Measurements from ENCODE around the gene PLA2G4B. TPM values are rescaled to one million over a fixed set of nuclear protein-coding genes. Genes with fewer than 3 reads are reported as not detected.

The PLA2G4B gene
- total and polyA plus RNA-seq, 9 of the 15 experiments (the other 6 are each of a cell fraction or from before 2014, with no cell fraction given): 0.07 to 6.1 (median 2.8) TPM

DNA sequence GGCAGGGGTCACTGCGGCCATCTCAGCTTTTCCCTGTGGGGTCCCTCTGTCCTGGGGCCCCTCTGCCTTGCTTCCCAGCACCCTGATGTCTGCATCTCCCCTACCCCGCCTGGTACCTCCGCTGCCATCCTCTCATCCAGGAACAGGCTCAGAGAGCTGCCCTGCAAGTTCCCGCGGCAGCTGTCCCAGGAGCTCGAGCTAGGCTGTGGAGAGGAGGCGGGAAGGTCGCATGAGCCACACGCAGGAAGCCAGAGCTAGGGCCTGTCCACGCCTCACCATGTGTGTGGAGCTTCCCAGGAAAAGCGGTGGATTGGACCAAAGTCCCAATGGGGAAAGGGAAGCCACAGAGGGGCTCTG lies 12.5 kb downstream of the PLA2G4B start:
- peaks cover 9% of the 10 kb centered on the region for H4K20me1 ChIP-seq (replicated peaks; ENCODE audit: control insufficient read depth, insufficient read depth, low read length)
- ChIA-PET CTCF (ENCODE audit: low intra/inter-chr PET ratio) (no interaction called here), POLR2A (interaction anchor here (1.1 to 3.0 kb wide), 5 partner anchors 8 to 73 kb away, joined by 3 to 10 read pairs (median 3); partner anchors contain the start of gene PLA2G4B)
- ATAC-seq (no peak), DNase-seq (ENCODE audit: extremely low read depth in 1 of 4, low spot score in 3 of 4) (no peak), FAIRE-seq (no peak)
- H3K79me2 ChIP-seq (ENCODE audit: control insufficient read depth, insufficient read depth, low read length): no peaks in the 10 kb centered on the region
- no peak overlapping the region; a peak in 1 of 4 replicates for H3K9ac ChIP-seq (ENCODE audit: insufficient read depth in 1 of 2, low read depth in 2 of 2, low read length in 2 of 2)
- H3K9me3 ChIP-seq (replicated peaks; ENCODE audit: control insufficient read depth, insufficient read depth, low read depth, low read length): no peaks in the 10 kb centered on the region
- intact Hi-C loops (cut with micrococcal nuclease): no loop called here
- H3K27ac ChIP-seq (ENCODE audit: extremely low read depth, low read depth, low read length): no peak overlapping the region
- BruUV-seq (replicated peaks): no TSS peak
- WGBS (ENCODE audit: insufficient coverage, low coverage, missing lambda C conversion rate): 5% methylated on average over 11 of the region's 11 CpGs
- peaks cover 0 to 32% of the 10 kb centered on the region in 2 experiments; a peak in 1 of 5 replicates for H3K4me1 ChIP-seq (replicated peaks in 1 of 2; ENCODE audit: control insufficient read depth in 2 of 2, insufficient read depth in 2 of 2, low read length in 2 of 2)
- in situ Hi-C loops (cut with MboI): no loop called here
- TF ChIP-seq POLR2G (IDR thresholded peaks at IDR 0.05; ENCODE audit: low read depth, low read length): peak; percentile 62
- no peak for TF ChIP-seq CBX1 (IDR thresholded peaks at IDR 0.05; ENCODE audit: low read depth)
- no peak for TF ChIP-seq TCF3 (CRISPR knock-in tag; IDR thresholded peaks at IDR 0.05)
- no peak overlapping the region for H3K4me2 ChIP-seq (ENCODE audit: insufficient read depth, low read length)
- H2AFZ ChIP-seq (ENCODE audit: low read depth, low read length): no peak overlapping the region
- H3K4me3 ChIP-seq: no peak overlapping the region
- H3K9me1 ChIP-seq (ENCODE audit: control insufficient read depth, insufficient read depth, low read length): no peaks in the 10 kb centered on the region
- H3K36me3 ChIP-seq (ENCODE audit: control insufficient read depth, insufficient read depth, low read length): peaks cover 5% of the 10 kb centered on the region; the same call in 1 of the 3 replicates
- peaks cover 36 to 57% of the 10 kb centered on the region in 2 experiments; a peak in 4 of 5 replicates for H3K27me3 ChIP-seq (ENCODE audit: control insufficient read depth in 2 of 2, insufficient read depth in 2 of 2, low read length in 2 of 2)

DNA sequence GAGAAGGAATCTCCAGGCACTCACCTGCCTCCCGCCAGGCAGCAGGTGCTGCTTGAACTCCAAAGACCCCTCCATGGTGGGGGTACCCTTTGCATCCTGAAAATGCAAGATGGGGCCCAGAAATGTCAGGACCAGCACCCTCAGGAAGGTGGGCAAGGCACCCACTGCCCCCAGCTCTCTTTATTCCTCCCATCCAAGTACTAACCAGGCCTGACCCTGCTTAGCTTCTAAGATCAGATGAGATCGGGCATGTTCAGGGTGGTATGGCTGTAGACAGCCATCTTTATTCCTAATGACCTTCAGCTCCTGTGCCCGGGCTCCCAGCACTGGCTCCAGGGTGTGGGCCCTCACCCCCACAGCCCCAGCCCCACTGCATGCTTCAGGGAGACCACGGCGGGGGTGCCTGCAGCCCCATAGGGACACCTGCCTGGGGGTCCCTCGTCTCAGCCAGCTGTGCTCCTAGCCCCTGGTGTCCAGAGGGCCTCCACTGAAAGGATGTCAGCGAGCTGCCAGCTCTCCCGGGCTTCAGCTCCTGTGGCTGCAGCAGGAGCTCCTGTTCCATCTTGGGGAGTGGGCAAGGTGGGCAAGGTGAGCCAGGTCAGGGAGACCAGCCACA lies 13.2 kb downstream of the PLA2G4B start:
- intact Hi-C loops (cut with micrococcal nuclease): no loop called here
- H3K36me3 ChIP-seq (ENCODE audit: control insufficient read depth, insufficient read depth, low read length): peaks cover 5% of the 10 kb centered on the region; the same call in 1 of the 3 replicates
- H3K4me3 ChIP-seq: no peak overlapping the region
- in situ Hi-C loops (cut with MboI): no loop called here
- H2AFZ ChIP-seq (ENCODE audit: low read depth, low read length): no peak overlapping the region
- peaks cover 39 to 64% of the 10 kb centered on the region in 2 experiments; a peak in 4 of 5 replicates for H3K27me3 ChIP-seq (ENCODE audit: control insufficient read depth in 2 of 2, insufficient read depth in 2 of 2, low read length in 2 of 2)
- FAIRE-seq (no peak), DNase-seq (ENCODE audit: extremely low read depth in 1 of 4, low spot score in 3 of 4) (no peak), ATAC-seq (no peak)
- H3K9me3 ChIP-seq (replicated peaks; ENCODE audit: control insufficient read depth, insufficient read depth, low read depth, low read length): no peaks in the 10 kb centered on the region
- H3K9me1 ChIP-seq (ENCODE audit: control insufficient read depth, insufficient read depth, low read length): no peaks in the 10 kb centered on the region
- BruUV-seq (replicated peaks): no TSS peak
- 2% methylated on average over 7 of the region's 8 CpGs for WGBS (ENCODE audit: insufficient coverage, low coverage, missing lambda C conversion rate)
- H3K4me1 ChIP-seq (replicated peaks in 1 of 2; ENCODE audit: control insufficient read depth in 2 of 2, insufficient read depth in 2 of 2, low read length in 2 of 2): peaks cover 0 to 39% of the 10 kb centered on the region in 2 experiments; a peak in 1 of 5 replicates
- POLR2A ChIA-PET: interaction anchor here (0.6 to 3.0 kb wide), 7 partner anchors 8 to 74 kb away, joined by 3 to 10 read pairs (median 4); partner anchors contain the start of gene PLA2G4B
- H3K4me2 ChIP-seq (ENCODE audit: insufficient read depth, low read length): no peak overlapping the region
- no peak overlapping the region for H3K9ac ChIP-seq (ENCODE audit: insufficient read depth in 1 of 2, low read depth in 2 of 2, low read length in 2 of 2)
- H3K79me2 ChIP-seq (ENCODE audit: control insufficient read depth, insufficient read depth, low read length): no peaks in the 10 kb centered on the region
- peaks cover 9% of the 10 kb centered on the region for H4K20me1 ChIP-seq (replicated peaks; ENCODE audit: control insufficient read depth, insufficient read depth, low read length)
- H3K27ac ChIP-seq (ENCODE audit: extremely low read depth, low read depth, low read length): no peak overlapping the region
- CTCF ChIA-PET (ENCODE audit: low intra/inter-chr PET ratio): no interaction called here
- TF ChIP-seq, protein P1, sequence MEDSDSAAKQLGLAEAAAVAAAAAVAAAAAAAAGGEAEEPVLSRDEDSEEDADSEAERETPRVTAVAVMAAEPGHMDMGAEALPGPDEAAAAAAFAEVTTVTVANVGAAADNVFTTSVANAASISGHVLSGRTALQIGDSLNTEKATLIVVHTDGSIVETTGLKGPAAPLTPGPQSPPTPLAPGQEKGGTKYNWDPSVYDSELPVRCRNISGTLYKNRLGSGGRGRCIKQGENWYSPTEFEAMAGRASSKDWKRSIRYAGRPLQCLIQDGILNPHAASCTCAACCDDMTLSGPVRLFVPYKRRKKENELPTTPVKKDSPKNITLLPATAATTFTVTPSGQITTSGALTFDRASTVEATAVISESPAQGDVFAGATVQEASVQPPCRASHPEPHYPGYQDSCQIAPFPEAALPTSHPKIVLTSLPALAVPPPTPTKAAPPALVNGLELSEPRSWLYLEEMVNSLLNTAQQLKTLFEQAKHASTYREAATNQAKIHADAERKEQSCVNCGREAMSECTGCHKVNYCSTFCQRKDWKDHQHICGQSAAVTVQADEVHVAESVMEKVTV (CRISPR knock-in tag; IDR thresholded peaks at IDR 0.05): no peak
- TF ChIP-seq ZNF224 (CRISPR knock-in tag; IDR thresholded peaks at IDR 0.05) (no peak), DIDO1 (tag; IDR thresholded peaks at IDR 0.05; ENCODE audit: low read depth) (no peak)
- TF ChIP-seq, protein P2, sequence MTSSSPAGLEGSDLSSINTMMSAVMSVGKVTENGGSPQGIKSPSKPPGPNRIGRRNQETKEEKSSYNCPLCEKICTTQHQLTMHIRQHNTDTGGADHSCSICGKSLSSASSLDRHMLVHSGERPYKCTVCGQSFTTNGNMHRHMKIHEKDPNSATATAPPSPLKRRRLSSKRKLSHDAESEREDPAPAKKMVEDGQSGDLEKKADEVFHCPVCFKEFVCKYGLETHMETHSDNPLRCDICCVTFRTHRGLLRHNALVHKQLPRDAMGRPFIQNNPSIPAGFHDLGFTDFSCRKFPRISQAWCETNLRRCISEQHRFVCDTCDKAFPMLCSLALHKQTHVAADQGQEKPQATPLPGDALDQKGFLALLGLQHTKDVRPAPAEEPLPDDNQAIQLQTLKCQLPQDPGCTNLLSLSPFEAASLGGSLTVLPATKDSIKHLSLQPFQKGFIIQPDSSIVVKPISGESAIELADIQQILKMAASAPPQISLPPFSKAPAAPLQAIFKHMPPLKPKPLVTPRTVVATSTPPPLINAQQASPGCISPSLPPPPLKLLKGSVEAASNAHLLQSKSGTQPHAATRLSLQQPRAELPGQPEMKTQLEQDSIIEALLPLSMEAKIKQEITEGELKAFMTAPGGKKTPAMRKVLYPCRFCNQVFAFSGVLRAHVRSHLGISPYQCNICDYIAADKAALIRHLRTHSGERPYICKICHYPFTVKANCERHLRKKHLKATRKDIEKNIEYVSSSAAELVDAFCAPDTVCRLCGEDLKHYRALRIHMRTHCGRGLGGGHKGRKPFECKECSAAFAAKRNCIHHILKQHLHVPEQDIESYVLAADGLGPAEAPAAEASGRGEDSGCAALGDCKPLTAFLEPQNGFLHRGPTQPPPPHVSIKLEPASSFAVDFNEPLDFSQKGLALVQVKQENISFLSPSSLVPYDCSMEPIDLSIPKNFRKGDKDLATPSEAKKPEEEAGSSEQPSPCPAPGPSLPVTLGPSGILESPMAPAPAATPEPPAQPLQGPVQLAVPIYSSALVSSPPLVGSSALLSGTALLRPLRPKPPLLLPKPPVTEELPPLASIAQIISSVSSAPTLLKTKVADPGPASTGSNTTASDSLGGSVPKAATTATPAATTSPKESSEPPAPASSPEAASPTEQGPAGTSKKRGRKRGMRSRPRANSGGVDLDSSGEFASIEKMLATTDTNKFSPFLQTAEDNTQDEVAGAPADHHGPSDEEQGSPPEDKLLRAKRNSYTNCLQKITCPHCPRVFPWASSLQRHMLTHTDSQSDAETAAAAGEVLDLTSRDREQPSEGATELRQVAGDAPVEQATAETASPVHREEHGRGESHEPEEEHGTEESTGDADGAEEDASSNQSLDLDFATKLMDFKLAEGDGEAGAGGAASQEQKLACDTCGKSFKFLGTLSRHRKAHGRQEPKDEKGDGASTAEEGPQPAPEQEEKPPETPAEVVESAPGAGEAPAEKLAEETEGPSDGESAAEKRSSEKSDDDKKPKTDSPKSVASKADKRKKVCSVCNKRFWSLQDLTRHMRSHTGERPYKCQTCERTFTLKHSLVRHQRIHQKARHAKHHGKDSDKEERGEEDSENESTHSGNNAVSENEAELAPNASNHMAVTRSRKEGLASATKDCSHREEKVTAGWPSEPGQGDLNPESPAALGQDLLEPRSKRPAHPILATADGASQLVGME (CRISPR knock-in tag; IDR thresholded peaks at IDR 0.05): no peak

Data from K562 (cell line).